ENCODE data around the gene TDRD7.

Gene TDRD7

GRCh38 chr9:97365634-97366033, 46.3 kb upstream of the TDRD7 start:
- H3K4me1 ChIP-seq (ENCODE audit: insufficient read depth, poor library complexity, severe bottlenecking) = no peaks in the 10 kb centered on the region
- no peaks in the 10 kb centered on the region for H3K36me3 ChIP-seq (ENCODE audit: low read depth)
- H3K9me3 ChIP-seq (ENCODE audit: severe bottlenecking) = peaks cover 2% of the 10 kb centered on the region
- no peak for DNase-seq (ENCODE audit: low spot score)
- H3K4me3 ChIP-seq (ENCODE audit: severe bottlenecking) = no peak overlapping the region
- H3K27ac ChIP-seq (ENCODE audit: poor library complexity, severe bottlenecking) = no peak overlapping the region
- no peak for ATAC-seq (ENCODE audit: low read depth)
- no peaks in the 10 kb centered on the region for H3K27me3 ChIP-seq (ENCODE audit: insufficient read depth, poor library complexity, severe bottlenecking)
- TF ChIP-seq, protein P1, sequence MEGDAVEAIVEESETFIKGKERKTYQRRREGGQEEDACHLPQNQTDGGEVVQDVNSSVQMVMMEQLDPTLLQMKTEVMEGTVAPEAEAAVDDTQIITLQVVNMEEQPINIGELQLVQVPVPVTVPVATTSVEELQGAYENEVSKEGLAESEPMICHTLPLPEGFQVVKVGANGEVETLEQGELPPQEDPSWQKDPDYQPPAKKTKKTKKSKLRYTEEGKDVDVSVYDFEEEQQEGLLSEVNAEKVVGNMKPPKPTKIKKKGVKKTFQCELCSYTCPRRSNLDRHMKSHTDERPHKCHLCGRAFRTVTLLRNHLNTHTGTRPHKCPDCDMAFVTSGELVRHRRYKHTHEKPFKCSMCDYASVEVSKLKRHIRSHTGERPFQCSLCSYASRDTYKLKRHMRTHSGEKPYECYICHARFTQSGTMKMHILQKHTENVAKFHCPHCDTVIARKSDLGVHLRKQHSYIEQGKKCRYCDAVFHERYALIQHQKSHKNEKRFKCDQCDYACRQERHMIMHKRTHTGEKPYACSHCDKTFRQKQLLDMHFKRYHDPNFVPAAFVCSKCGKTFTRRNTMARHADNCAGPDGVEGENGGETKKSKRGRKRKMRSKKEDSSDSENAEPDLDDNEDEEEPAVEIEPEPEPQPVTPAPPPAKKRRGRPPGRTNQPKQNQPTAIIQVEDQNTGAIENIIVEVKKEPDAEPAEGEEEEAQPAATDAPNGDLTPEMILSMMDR (IDR thresholded peaks at IDR 0.05; ENCODE audit: poor library complexity, severe bottlenecking) = no peak

DNA sequence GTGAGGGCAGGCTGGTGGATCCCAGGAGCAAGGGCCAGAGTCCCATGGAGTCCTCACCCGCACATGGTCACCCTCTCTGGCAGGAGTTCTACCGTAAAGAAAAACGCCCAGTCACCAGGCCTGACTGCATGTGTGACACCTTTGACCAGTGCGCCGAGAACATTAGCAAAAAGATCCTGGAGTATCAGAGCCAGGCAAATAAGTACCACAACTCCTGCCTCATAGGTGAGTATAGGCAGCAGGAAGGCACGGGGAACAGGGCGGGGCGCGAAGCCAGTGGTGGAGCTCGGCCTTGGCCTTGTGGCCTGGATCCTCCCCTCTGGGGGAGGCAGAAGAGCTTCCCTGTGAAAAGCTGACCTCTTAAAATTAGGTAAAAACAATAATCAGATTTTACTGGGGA, 45.4 kb upstream of the TDRD7 start:
- Histone ChIP-seq H3K4me1 (ENCODE audit: insufficient read depth, poor library complexity, severe bottlenecking) (no peaks in the 10 kb centered on the region), H3K27ac (ENCODE audit: poor library complexity, severe bottlenecking) (no peak overlapping the region), H3K4me3 (ENCODE audit: severe bottlenecking) (no peak overlapping the region), H3K9me3 (ENCODE audit: severe bottlenecking) (peaks cover 2% of the 10 kb centered on the region), H3K27me3 (ENCODE audit: insufficient read depth, poor library complexity, severe bottlenecking) (no peaks in the 10 kb centered on the region), H3K36me3 (ENCODE audit: low read depth) (no peaks in the 10 kb centered on the region)
- DNase-seq (ENCODE audit: low spot score) = no peak
- ATAC-seq (ENCODE audit: low read depth) = no peak
- TF ChIP-seq, protein P1 (IDR thresholded peaks at IDR 0.05; ENCODE audit: poor library complexity, severe bottlenecking) = no peak

DNA sequence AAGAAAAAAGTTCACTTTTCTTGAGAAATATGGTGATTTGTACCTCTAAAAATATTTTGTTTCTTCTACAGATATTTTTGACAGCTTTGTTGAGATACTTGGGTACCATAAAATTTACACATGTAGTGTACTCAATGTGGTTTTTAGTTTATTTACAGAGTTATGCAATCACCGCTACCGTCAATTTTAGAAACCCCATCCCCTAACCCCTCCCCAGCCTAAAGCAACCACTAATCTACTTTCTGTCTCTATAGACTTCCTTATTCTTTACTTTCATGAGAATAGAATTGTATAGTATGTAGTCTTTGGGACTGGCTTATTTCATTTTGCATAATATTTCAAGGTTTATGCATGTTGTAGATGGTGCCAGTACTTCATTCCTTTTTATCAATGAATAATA, 45.0 kb upstream of the TDRD7 start:
- ATAC-seq (ENCODE audit: low read depth) (no peak), DNase-seq (ENCODE audit: low spot score) (no peak)
- H3K27me3 ChIP-seq (ENCODE audit: insufficient read depth, poor library complexity, severe bottlenecking) = no peaks in the 10 kb centered on the region
- TF ChIP-seq, protein P1 (IDR thresholded peaks at IDR 0.05; ENCODE audit: poor library complexity, severe bottlenecking) = no peak
- no peak overlapping the region for H3K27ac ChIP-seq (ENCODE audit: poor library complexity, severe bottlenecking)
- H3K36me3 ChIP-seq (ENCODE audit: low read depth) = no peaks in the 10 kb centered on the region
- no peak overlapping the region for H3K4me3 ChIP-seq (ENCODE audit: severe bottlenecking)
- H3K4me1 ChIP-seq (ENCODE audit: insufficient read depth, poor library complexity, severe bottlenecking) = no peaks in the 10 kb centered on the region
- H3K9me3 ChIP-seq (ENCODE audit: severe bottlenecking) = peaks cover 2% of the 10 kb centered on the region

DNA sequence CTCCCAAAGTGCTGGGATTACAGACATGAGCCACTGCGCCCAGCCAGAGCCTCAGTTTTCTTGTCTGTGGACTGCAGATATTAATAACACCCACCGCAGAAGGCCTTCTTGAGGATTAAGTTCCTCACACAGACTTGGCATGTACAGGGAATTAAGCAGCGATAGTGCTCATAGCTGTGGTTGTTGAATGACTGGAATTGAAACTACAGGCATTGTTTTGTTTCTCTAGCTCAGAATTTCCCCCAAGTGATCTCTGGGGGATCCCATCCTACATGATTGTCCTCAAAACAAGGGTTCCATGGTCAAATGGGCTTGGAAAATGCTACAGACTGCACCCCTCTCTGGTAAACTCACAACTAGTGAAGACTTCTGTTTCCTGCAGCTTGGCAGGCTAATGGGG, 44.2 kb upstream of the TDRD7 start:
- H3K4me3 ChIP-seq (ENCODE audit: severe bottlenecking) = no peak overlapping the region
- no peaks in the 10 kb centered on the region for H3K36me3 ChIP-seq (ENCODE audit: low read depth)
- peaks cover 2% of the 10 kb centered on the region for H3K9me3 ChIP-seq (ENCODE audit: severe bottlenecking)
- no peak overlapping the region for H3K27ac ChIP-seq (ENCODE audit: poor library complexity, severe bottlenecking)
- DNase-seq (ENCODE audit: low spot score) = no peak
- ATAC-seq (ENCODE audit: low read depth) = no peak
- TF ChIP-seq, protein P1 (IDR thresholded peaks at IDR 0.05; ENCODE audit: poor library complexity, severe bottlenecking) = no peak
- no peaks in the 10 kb centered on the region for H3K4me1 ChIP-seq (ENCODE audit: insufficient read depth, poor library complexity, severe bottlenecking)
- no peaks in the 10 kb centered on the region for H3K27me3 ChIP-seq (ENCODE audit: insufficient read depth, poor library complexity, severe bottlenecking)

GRCh38 chr9:97368964-97369363, 42.9 kb upstream of the TDRD7 start:
- Histone ChIP-seq H3K27me3 (ENCODE audit: insufficient read depth, poor library complexity, severe bottlenecking) (no peaks in the 10 kb centered on the region), H3K9me3 (ENCODE audit: severe bottlenecking) (peaks cover 2% of the 10 kb centered on the region), H3K27ac (ENCODE audit: poor library complexity, severe bottlenecking) (no peak overlapping the region), H3K36me3 (ENCODE audit: low read depth) (no peaks in the 10 kb centered on the region), H3K4me1 (ENCODE audit: insufficient read depth, poor library complexity, severe bottlenecking) (no peaks in the 10 kb centered on the region), H3K4me3 (ENCODE audit: severe bottlenecking) (no peak overlapping the region)
- DNase-seq (ENCODE audit: low spot score) (no peak), ATAC-seq (ENCODE audit: low read depth) (no peak)
- TF ChIP-seq, protein P1 (IDR thresholded peaks at IDR 0.05; ENCODE audit: poor library complexity, severe bottlenecking) = no peak
